Stimulated activated CD4-positive, alpha-beta T cell treated with anti-CD3 and anti-CD28 coated beads, Interleukin-1b, Interleukin-23, amount 100 ng/mL, for 1 hour (primary cell): ENCODE data around the gene TFAP2D.

Source experiments
- DNase-seq, 2 donors: peaks; one replicate each; pipeline ENCODE4 v3.0.0-alpha.2; 2020; ENCODE audit warnings: low read depth in 2 of 2

Gene TFAP2D

GRCh38 chr6:50713226-50713625 lies at the start of gene TFAP2D:
TSS of gene TFAP2D (plus strand) at chr6:50713526. CDS start at chr6:50714056, 530 bp downstream.
- no peak for DNase-seq

GRCh38 chr6:50663806-50664205 lies 49.5 kb upstream of the TFAP2D start:
- DNase-seq, result no peak

- DNase-seq, result no peak
Measured at GRCh38 chr6:50666089-50666488, 47.2 kb upstream of the TFAP2D start.

- no peak for DNase-seq
Measured at GRCh38 chr6:50681213-50681824, 32.0 kb upstream of the TFAP2D start.

GRCh38 chr6:50689210-50689609 lies 24.1 kb upstream of the TFAP2D start:
- no peak for DNase-seq

GRCh38 chr6:50691814-50692495 lies 21.4 kb upstream of the TFAP2D start:
- DNase-seq, result no peak

- no peak for DNase-seq
Measured at GRCh38 chr6:50698546-50698945, 14.8 kb upstream of the TFAP2D start.

- no peak for DNase-seq
Measured at GRCh38 chr6:50699051-50699775, 14.1 kb upstream of the TFAP2D start.

- no peak for DNase-seq
Measured at GRCh38 chr6:50706575-50706974, 6.8 kb upstream of the TFAP2D start.

GRCh38 chr6:50707191-50707590 lies 6.1 kb upstream of the TFAP2D start:
- no peak for DNase-seq

GRCh38 chr6:50707652-50708300 lies 5.5 kb upstream of the TFAP2D start:
- DNase-seq, result no peak

GRCh38 chr6:50708664-50709365 lies 4.5 kb upstream of the TFAP2D start:
- no peak for DNase-seq

- no peak for DNase-seq
Measured at GRCh38 chr6:50709366-50709734, 4.0 kb upstream of the TFAP2D start.

GRCh38 chr6:50711686-50712085 lies 1.6 kb upstream of the TFAP2D start:
- DNase-seq, result no peak

- no peak for DNase-seq
Measured at GRCh38 chr6:50712291-50712690, 1.0 kb upstream of the TFAP2D start.

GRCh38 chr6:50713977-50714486 lies 706 bp downstream of the TFAP2D start:
- no peak for DNase-seq

GRCh38 chr6:50714487-50715379 lies 1.4 kb downstream of the TFAP2D start:
- no peak for DNase-seq

- no peak for DNase-seq
Measured at GRCh38 chr6:50716899-50717509, 3.7 kb downstream of the TFAP2D start.

- DNase-seq, result no peak
Measured at GRCh38 chr6:50717734-50718457, 4.6 kb downstream of the TFAP2D start.

GRCh38 chr6:50718566-50718965 lies 5.2 kb downstream of the TFAP2D start:
- no peak for DNase-seq
